GM18519 (cell line): Measurements from ENCODE around the gene GOLGA6C.
"Not testable (repeated sequence)": the region's sequence is repeated elsewhere in the genome, so short reads cannot be mapped to it uniquely, and the experiment has no call there.

Source experiments
- ATAC-seq: cut with Tn5 transposase; IDR thresholded peaks from one replicate; pipeline ENCODE4 v1.9.1; 2021; ENCODE audit warnings: mild to moderate bottlenecking, moderate library complexity; ENCODE audit not compliant: unreplicated experiment, low FRiP score

GOLGA6C gene

DNA sequence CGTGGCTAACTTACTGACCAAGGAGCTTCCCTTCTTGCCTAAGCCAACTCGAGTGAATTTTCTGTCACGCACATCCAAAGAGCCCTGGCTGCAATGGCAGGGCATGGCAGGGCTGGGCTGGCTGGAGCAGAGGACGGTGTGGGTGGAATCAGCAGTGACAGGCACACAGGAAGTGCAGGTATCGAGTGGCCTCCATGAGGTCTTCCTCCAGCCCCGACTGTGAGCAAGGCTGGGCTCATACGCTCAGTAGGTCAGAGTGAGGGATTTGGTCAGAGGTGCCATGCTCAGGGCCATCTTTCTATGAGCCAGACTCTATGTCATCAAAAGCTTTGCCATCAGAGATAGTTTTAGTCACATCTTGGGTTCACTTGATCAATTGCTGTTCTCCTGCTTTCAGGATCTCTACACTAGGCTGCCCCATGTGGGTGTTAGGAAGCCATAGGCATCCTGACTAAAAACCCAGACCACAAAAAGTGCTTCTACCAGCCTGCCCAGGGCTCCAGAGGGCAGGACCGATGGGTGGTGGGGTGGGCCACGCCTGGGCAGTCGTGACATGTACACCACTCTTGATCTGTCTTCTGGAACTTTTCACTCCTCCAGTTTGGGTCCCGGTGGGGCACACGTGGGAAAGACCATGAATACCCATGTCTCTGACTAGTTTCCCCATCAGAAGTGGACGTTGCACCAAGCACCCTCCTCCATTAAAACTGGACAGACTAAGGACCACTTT is 55.1 kb downstream of the GOLGA6C start:
- ATAC-seq, result no peak

DNA sequence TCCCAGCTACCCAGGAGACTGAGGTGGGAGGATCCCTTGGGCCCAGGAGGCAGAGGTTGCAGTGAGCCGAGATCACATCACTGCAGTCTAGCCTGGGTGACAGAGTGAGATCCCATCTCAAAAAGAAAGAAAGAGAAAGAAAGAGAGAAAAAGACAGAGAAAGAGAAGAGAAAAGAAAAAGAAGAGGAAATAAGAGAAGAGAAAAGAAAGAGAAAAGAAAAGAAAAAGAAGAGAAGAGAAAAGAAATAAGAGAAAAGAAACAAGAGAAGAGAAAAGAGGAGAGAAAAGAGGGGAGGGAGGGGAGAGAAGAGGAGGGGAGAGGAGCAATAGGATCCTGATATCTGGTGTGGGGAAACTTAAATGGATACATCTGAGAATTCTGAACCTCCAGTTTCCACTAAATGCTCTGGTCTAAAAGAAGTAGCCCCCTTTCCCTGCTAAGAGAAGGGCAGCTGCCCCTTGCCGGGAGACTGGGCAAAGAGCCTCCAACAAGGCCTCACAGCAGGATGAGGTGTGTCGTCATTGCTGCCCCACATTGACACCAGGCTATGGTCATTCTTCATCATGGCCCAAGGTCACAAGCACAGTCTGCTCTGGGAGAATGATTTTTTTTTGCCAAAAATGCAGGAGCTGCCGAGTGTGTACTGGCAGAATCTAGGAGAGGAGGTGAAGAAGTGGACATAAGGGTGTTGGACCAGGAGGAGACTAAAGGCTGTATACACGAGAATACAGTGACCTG is 56.6 kb downstream of the GOLGA6C start:
- no peak for ATAC-seq

- not testable (repeated sequence) for ATAC-seq
Measured at GRCh38 chr15:75319231-75319897, 61.2 kb downstream of the GOLGA6C start.
